GOT3 (cell line): Measurements from ENCODE around the gene AHNAK.

Experiments
- DNase-seq: peaks from one replicate; lab custom pipeline; 2025; ENCODE audit warnings: mixed read lengths; lab: John Stamatoyannopoulos, UW

The AHNAK gene

DNA sequence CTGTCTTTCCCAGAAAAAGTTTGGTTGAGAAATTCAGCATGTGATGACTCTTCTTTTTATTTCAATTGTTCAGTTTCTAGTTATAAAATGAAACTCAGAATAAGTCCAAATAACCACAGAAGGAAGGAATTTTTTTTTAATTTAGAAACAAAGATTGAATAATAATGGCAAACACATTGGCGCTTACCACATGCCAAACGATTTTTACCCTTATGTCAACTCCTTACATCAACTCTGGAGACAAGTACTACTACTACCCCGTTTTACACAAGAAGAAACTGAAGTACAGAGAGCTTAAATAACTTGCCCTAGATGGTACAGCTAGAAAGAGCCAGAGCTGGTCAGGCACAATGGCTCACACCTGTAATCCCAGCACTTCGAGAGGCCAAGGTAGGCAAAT, 52.4 kb downstream of the AHNAK start:
- DNase-seq = no peak

DNA sequence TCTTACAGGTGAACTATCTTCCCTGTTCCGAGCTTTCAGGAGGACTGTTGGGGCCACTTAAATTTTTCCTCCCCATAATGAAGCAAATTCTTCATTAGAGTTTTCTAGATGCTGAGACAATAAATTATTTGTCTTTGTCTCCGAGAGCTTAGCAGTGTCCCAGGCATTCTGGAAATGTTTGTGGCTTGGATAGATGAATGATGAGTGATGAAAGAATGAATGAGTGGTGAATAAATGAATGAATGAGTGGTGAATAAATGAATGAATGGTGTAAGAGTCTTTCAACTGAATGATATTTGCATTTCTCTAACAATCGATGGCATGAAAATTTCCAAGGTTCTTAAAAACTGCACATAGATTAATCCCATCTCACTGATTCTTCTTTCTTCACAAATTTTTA, 52.8 kb downstream of the AHNAK start:
- DNase-seq = no peak

DNA sequence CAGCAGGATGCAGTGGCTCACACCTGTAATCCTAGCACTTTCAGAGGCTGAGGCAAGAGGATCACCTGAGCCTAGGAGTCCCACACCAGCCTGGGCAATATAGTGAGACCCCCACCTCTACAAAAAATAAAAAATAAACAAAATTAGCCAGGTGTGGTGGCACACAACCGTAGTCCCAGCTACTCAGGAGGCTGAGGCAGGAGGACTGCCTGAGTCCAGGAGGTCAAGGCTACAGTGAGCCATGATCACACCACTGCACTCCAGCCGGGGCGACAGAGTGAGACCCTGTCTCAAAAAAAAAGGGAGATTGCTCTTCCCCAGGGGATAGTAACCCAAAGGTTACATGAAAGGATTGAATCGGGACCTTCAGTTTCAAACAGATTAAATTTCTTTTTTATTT, 54.0 kb downstream of the AHNAK start:
- no peak for DNase-seq

DNA sequence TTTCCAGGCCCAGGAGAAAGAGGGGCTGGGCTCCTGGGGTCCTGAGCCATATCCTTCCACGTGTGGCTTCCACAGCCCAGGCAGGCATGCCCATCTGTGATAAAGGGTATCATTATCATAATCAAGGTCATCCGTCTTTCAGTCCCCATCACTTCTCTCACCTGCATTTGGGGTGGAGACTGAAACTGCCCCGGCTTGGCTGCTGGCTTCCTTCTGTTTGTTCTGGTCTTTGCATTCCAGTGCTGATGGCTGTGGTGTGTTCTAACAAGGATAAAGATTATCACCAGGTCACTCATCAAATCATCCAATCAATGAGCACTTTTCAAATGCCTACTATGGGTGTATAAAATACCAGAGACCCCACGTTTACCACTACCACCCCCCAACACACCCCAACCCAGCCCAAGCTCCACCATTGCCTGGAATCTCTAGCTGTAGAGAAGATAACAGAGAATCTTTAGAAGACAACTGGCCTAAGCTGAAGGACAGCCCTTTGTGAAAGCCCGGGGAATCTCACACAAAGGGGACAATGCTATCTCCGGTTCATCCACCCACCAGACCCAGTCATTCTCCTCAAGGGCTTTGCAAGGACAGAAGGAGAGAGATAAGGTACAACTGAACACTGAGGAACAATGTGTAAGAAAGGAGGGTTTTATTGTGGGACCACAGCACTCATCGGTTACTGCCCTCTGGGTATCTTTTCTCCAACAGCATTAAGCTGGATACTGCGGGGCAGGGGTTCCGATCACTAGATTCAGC, 54.9 kb downstream of the AHNAK start:
- DNase-seq = no peak

DNA sequence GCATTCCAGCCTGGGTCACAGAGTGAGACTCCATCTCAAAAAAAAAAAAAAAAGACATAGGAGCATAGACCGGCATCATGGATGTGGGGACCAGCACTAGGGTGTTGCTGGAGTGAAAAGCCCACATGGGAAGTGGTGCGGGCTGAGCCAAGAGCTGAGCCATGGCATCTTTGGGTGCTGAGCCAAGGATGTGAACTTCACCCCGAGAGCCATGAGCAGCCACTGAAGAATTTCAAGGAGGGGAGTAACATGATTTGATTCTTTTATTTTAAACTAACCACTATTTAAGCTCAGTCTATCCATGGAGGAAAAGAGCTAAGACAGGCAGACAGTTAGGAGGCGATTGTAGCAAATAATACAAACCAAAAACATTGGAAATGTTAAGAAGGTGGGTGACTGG, 57.4 kb downstream of the AHNAK start:
- DNase-seq = no peak

DNA sequence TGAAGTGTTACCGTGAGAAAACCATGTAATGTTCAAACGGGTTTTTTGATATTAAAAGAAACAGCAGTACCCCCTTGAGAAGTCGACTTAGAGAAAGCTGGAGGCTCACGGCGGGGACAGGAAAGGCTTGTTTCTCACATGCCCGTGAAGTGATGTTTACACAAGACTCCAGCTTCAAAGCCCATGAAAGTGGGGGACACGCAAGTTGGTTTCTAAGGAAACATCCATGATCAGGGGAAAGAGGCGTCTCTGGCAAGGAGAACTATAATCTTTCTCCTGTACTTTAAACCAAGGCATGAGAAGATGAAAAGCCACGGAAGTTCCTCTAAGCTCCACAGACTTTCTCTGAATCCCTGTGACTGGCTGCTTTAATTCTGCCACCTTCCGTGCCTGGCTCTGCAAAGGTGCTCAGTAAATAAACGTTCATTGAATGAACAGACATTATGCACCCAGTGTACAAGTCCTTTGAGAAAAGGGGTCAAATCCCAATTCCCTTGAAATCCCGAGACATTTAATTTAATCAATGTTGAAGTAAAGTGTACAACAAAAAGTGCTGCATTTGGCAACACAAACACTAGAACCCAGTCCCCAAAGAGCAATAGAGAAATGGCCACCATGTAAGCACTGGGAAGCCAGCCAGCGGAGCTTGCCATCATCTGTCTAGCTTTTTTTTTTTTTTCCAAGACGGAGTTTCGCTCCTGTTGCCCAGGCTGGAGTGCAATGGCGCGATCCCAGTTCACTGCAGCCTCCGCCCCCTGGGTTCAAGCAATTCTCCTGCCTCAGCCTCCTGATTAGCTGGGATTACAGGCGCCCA, 58.7 kb downstream of the AHNAK start:
- no peak for DNase-seq

DNA sequence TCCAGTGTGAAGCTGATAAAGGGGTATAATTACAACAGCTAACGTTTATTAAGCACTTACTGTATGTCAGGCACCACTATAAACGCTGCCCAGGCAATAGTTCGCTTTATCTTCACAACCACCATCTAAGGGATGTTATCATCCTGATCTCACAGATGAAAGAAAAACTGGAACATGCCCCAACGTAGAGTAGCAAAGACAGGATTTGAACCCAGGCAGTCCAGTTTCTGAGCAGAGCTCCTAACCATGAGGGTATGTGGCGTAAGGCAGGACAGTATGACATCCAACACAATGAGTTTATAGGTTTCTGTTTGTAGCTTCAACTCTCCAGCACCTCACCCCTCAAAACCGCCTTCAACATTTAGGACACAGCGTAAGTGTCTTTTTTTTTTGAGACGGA, 59.5 kb downstream of the AHNAK start:
- DNase-seq = no peak

DNA sequence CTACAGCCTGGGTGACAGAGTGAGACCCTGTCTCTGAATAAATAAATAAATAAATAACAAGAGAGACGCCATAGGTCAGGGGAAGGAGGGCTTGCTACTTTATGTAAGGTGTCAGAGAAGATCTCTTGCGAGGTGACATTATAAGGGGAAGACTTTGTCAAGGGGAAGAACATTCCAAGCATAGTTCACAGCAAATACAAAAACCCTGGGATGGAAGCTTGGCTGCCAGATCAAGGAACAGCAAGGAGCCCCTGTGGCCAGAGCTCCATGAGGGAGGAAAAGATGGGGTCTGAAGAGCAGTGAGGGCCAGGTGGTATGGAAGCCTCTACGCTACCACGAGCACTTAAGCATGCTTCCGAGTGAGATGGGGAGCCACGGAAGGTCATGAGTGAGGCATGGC, 62.3 kb downstream of the AHNAK start:
- DNase-seq = no peak

DNA sequence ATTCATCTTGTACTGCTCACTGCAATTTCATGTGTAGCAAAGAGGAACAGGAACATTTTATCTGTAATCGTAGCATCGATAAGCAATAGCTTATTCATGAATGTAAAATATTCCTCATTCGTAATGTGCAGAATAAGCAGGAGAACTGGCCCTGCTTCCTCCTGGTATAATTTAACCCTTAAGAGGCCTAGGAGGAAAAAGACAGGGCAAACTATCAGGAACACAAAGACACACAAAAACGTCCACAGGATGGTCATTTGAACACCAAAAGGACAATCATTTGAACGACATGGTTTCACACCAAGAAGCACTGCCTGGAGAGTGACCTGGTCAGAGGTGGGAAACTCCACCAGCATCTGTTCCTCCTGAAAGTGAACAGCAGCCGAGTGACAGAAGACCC, 63.9 kb downstream of the AHNAK start:
- no peak for DNase-seq

DNA sequence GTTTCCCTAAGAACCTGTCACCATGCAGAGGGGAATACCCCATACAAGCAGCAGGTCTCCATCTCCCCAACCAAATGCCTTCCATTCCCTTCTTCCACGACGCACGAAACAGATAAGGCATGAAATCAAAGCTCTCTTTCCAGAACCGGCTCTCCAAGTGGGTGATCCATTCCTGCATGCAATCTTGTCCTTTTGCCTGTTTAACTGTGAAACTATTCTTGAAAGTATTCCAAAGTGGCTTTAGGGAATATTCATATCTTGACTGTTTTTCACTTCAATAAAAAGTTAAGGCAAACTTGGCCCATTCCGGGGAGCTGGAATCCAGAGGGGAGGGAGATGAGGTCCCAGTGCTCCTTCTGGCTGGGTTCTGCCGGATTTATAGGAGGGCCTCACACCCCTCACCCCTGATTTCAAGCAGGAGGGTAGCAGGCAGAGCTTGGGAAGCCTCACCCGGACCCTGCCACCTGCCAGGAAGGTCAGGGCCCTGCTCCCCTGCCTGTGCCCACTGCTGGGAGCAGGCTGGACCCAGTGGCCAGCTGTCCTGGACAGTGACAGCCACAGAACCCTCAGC, 66.9 kb downstream of the AHNAK start:
- no peak for DNase-seq

DNA sequence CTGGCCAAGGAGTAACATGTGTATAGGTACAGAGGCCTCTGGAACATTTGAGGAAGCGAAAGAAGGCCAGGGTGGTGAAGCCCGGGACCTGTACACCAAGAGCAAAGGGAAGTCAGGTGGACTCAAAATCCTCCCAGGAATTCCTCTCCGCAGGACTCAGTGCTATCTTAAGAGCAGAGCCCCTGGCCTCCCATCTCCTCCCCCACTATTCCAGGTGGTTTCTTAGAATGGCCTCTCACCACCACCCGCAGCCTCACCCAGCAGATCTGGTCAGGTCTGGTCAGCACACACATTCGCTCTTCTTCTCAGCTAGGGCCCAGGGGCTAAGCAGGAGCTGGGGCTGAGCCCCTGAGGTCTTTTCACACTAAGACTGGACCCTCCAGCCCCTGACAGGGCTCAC, 68.7 kb downstream of the AHNAK start:
- DNase-seq = no peak

DNA sequence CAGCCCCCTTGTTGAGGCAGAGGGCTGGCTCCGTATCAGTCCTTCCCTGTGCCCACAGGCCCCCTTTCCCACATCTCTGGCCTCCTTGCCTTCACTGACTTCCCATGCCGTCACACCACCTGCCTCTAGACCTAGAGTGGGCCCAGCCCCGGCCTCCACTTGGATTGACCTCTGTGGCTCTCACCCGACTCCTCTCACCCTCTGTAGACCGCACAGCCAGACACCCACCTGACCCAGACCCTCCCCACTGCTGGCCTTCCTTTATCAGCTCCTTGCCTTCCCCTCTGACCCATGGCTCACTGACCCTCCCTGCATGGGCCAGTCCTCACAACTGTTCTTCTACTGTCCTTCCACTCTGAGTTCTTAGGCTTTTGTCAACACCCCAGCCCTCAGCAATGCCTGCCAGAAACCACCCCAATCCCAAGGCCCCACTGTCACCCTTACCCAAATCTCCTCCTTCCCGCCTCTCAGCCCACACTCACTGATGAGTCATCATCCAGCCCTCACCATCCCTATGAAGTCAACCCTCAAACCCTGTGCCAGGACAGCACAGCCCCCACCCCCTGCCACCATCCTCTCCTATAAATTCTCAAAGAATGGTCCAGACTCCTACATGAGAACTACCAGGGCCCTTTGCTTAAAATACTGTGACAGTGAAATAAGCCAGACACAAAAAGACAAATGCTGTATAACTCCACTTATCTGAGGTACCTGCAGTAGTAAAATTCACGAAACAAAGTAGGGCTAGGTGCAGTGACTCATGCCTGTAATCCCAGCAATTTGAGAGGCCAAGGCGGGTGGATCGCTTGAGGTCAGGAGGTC, 74.3 kb downstream of the AHNAK start:
- no peak for DNase-seq

DNA sequence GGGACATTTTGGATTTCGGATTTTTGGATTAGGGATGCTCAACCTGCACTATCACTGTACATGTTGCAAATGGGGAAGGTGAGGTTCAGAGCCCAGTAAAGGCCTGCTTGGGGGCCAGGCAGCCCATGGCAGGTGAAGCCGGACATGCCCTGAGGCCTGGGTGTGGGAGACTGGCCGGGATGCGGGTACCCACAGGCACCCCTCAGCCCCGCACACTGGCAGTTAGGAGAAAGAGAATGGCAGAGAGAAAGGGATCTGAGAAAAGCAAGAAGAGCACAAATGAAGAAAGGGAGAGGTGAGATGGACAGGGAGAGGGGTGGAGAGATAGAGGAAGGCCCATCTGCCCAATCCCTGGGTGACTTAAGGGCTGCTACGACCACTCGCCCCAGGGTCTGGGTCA, 75.0 kb downstream of the AHNAK start:
- no peak for DNase-seq

DNA sequence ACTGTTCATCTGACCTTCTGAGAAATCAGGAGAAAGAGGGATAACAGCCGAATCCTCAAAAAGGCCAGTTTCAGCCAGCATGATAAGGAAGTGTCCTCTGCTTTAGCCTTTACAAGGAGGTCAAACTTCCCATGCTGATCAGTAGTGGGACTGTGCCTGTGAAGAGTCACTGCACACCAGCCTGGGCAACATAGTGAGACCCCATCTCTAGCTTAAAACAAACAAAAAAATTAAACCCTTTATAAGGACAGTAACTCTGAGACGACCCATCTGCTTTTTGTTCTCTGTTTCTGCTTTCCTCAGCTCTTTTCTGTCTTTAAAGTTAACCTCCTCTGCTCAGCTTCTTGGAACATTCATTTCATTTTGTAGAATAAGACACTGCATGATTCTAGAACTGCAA, 78.0 kb downstream of the AHNAK start:
- DNase-seq = no peak

DNA sequence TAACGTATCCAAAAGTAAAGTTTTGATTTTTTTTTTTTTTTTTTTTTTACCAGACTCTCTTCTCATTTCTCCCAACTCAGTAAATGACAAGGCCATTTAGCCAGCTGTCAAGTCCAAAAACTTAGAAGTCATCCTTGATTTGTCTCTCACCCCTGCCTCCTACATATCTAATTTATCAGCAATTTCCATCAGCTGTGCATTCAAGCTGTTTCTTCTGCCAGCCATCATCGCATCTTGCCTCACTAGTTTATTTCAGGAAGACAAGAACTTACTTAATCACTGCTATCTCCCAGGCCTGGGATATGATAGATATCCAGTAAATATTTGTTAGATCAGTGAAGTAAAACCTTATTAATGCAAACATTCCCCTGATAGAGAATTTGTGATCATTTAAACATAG, 80.2 kb downstream of the AHNAK start:
- no peak for DNase-seq

DNA sequence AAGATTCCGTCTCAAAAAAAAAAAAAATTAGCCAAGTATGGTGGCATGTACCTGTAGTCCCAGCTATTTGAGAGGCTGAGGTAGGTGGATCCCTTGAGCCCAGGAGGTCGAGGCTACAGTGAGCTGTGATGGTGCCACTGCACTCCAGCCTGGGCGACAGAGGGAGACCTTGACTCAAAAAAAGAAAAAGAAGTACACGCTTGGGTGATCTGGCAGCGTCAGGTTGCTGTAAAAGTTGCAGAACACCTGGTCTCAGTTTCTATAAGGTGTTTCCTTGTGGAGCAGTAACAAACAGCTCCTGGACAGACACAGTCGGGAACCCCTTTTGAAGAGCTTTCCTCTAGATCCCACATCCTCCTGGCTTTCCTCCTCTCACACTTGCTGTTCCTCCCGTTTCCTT, 82.0 kb downstream of the AHNAK start:
- no peak for DNase-seq

DNA sequence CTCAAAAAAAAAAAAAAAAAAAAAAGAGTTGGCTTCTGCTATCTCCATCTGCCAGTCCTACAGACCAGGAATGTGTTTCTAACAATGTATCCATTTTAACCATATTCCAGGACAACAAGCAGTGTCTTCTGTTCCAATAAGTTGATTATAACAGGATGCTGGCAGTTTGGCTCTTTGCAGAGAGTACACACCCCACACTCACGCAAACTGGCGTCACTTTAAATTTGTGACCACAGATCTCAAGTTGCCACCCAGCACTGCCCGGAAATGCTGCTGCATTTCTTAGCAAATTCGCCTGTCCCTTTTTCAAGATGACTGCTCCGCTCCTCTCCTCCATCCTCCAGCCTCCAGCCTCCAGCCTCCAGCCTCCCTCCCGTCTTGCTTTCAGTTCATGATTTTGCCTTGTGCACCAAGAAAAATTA, 83.5 kb downstream of the AHNAK start:
- DNase-seq = no peak

DNA sequence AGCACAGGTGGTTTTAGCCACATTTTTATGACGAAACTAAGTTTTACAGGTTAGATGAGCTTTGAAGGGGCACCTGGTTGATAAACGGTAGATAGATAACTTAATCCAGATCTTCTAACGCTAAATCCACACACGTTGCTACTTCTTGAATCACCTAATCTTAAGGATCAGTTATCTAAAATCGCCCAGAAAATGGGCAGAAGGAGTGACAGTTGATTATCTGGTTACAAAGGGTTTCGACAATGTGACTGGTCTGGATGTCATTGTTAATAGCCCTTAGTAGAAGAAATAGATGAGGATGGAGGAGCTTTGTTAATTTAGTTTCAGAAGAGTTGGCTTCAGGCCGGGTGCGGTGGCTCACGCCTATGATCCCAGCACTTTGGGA, 84.1 kb downstream of the AHNAK start:
- DNase-seq = no peak

DNA sequence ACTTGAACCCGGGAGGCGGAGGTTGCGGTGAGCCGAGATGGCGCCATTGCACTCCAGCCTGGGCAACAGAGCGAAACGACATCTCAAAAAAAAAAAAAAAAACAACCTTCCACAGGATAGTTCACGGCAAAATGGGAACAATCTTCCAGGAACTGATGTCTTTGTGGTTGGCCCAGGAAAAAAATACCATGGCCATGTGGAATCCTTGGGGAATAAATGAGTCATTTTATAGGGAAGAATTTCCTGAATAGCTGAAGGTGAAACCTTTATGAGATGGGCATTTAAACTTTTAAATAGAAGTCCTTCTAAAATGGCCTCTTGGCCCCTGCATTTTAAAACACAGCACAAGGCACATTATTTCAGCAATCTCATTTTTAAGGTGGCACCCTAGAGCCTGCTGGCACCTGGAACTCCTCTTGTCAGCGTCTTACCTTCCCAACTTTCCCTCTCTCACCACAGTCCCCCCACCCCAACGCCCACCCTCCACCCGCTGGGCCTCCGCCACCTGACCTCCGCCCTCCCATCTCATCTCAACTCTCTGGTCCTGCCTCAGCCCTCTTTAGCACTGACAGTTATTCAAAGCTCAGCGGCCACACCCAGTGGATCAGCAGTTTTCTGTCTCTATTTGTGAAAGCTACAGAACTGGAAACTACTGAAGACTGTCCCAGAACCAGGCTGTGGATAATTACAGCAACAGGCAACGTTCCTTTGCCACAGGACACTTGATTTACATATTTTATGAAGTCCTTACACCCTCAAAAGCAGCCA, 84.7 kb downstream of the AHNAK start:
- no peak for DNase-seq

DNA sequence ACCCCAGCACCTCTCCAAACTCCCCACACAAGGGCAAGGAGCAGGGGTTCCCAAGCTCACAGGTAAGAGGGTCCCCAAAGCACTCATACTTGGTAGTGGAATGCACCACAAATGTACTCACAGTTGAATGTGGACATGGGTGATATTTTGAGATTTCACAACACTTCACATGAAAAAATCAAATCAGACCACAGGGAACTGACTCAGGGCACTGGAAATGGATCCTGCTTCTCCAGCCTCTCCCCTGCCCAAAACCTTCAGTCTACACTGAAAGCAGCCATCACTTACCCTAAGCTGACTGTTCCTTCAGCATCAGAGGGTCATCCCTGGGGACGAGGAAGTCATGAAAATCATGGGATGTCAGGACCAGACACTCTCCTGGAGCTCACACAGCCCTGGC, 87.5 kb downstream of the AHNAK start:
- no peak for DNase-seq

DNA sequence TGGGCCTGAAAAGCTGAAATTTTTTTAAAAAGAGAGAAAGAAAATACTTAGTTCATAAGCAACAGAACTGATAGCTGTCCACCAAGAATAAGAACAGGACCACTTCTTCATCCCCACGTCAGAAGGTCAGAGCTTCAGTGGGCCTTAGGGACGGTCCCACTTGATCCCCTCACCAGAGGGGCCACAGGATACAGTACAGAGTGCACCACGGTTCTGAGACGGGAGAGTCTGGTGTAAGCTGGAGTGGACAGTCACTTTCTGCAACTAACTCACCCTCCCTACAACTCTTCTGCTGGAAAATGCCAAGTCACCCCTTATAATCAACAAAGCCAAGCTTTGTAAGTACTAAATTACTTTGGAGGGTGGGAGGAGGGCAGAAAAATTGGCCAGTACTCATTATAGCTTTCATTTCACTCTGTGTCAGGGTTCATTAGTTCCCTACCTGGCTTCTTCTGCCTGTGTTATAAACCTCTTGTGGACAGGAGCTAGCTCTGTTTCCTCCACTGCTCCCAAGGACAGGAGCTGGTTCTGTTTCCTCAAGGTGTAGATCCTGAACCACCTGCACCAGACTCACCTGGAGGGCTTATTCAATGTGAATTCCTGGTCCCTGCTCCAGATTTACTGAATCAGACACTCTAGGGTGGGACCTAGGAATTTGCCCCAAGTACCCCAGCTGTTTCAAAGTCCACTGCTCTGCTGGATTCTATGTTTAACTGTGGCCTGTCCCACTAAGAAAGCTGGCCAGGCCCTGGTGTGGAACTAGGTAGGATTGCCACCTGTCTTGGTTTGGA, 88.2 kb downstream of the AHNAK start:
- DNase-seq = no peak
